T follicular helper cell (primary cell): ENCODE data around the gene CELF4.

Source experiments
- DNase-seq: peaks from one replicate; pipeline ENCODE4 v3.0.0-alpha.2; 2020; ENCODE audit warnings: low read depth

Gene CELF4

DNA sequence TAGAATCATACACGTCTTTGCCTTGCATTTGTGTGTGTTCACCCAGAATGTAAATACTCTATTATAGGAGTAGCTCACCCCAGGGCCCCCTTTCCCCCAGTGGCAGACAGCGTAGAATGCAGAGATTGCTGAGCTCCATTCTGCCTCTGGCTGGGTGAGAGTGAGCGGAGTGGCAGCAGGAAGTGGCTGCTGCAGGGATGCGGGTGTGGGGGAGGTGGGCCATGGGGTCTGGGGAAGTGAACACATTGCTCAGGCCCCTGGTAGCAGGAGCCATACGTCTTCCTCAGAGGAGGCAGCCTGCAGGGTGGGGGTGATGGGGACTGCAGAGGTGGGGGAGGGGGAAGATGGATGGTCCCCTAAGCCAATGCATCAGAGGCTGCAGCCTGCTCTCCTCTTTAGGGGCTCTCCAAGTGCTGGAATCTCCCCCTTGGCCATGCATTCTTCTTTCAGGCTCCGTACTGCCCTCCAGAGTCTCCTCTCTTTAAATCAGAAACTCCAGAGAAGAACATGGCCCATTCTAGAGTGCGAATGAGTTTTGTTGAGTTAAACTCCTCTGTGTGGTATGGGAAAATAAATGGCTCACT, 72.2 kb downstream of the CELF4 start:
- DNase-seq, result no peak

DNA sequence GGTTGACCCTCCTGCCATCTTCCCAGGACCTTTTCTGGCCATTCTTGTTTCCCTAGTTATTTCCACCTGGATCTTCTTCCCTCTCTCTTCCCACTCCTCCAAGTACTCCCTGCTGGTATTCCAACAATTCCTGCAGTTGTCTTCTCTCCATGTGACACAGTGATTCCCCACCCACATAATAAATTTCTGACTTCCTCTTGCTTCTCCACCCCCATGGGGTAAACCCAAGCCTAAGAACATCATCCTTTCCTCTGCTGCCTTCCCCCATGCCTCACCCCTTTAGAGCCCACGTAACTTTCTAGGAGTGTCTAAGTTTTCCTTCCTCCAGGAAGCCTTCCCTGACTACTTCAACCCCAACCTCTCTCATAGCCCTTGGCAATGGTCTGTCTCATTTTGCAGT, 72.6 kb downstream of the CELF4 start:
- no peak for DNase-seq

DNA sequence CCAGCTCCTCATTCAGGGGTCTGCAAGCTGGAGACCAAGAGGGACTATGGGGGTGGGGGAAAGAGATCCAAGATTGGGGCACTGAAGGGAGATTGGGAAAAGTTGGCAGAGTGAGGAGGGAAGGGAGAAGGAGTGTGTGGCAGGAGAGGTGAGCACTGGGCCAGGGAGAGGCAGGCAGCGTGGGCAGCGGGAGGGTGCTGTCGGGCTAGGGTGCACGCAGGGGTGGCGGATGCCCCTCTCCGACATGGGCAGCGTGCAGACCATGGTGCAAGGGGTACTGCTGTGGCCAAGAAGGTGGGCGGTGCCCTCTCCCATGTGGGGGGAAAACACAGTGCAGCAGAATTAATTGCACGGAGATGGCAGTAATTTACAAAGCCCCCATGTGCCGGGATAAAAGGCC, 74.1 kb downstream of the CELF4 start:
- no peak for DNase-seq

DNA sequence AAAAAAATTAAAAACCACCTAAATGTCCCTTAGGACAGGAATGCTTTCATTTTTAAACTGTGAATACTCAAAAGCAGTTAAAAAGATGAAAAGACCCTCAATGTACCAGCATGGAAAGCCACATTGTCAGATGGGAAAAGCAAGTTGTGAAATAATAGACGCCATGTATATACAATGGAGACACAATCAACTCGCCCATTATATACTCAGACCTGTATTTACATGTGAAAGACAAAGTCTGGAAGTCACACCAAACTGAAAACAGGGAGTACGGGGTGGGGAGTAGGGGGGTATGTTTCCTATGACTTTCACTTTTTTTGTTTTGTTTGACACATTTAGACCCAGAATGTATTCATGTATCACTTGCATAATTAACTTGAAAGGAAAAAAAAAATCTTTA, 75.6 kb downstream of the CELF4 start:
- DNase-seq, result no peak

DNA sequence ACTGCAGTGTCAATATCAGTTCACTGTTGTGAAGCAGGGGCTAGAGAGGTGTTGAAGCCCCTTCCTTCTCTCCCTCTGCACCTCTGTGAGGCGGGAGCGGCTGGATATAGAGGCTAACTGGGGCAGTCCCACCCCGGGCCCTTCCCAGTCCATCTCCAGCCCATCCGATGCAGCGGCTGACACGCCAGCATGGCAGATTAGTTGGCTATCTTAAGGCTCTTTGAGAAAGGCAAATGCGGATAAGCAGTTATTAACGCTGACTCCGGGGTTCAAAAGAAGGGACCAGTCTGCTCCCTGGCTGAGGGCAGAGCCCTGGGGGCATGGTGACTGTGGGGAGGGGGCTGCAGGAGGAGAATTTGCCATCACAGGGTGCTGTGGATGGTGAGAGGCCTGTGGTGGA, 76.6 kb downstream of the CELF4 start:
- DNase-seq, result no peak

DNA sequence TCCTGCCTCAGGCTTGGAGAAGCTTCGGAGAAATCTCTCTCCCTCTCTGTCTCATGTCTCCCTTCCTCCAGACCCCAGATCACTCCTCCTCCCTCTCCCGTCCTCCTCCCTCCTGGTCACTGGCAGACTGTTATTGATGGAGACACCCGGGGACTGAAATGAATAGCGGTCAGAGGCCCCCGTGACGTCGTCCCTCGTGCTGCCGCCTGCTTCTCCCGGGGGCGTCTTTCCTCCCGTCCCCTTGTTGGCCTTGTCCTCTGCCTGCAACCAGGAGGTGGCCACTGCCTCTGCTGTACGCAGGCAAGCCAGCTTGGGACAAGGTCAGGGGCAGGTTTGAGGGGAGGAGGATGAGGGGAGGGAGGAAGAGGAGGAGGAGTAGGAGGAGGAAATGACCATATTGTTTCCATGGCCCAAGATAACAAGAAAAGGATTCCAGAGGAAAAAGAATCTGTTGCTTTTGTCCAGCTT, 78.2 kb downstream of the CELF4 start:
- DNase-seq, result no peak

DNA sequence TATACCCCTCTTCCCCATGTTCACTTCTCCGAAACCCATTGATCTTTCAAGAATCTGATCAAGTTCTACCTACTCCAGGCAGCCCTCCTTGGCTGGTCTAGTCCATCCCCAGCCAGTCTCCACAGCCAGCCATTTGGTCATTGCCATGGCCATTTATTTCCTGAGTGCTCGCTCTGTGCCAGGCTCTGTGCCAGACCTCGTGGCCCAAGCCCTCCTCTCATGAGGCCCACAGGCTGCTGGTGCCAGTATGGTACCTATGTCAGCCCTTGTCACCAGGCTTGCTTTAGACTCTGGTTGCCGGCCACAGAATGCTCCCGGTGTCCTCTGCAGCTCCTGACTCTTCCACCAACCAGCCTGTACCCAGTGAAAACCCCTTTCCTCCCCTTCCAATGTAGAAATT, 78.8 kb downstream of the CELF4 start:
- DNase-seq, result no peak

DNA sequence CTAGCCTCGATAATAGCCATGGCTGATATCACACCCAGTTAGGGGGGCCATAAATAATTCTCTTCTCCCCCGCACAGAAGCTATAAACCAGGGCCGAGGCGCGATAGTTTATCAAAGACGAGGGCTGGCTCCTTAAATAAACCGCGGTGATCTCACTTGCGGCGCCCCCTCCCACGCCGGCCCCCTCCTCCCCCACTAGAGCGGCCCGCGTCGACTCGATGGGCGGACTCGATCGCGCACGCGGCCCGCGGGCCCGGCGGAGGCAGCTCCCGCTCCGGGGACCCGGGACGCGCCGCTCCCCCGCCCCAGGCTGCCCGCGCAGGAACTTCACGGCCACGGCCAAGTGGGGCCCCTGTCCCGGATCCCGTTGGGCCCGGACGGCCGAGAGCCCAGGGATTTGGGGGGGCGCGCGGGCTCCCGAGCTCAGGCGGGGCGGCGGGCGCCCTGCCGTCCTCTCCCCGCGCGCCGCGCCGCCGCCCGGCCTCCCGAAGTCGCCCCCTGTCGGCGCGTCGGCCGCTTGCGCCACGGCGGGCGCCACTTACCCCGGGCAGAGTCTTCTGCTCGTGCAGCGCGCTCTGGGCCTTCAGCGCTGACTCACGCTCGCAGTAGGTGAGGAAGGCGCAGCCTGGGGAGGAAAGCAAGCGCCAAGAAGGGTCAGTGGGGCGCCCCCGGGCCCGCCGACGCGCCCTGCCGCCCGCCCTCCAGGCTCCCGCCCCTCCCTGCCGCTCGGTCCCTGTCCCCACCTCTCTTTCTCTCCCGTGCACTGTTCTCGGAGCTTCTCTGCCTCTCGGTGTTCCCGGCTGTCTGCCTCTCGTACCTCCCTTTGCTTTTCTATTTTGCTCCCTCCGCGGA, 80.4 kb downstream of the CELF4 start:
- DNase-seq, result no peak

DNA sequence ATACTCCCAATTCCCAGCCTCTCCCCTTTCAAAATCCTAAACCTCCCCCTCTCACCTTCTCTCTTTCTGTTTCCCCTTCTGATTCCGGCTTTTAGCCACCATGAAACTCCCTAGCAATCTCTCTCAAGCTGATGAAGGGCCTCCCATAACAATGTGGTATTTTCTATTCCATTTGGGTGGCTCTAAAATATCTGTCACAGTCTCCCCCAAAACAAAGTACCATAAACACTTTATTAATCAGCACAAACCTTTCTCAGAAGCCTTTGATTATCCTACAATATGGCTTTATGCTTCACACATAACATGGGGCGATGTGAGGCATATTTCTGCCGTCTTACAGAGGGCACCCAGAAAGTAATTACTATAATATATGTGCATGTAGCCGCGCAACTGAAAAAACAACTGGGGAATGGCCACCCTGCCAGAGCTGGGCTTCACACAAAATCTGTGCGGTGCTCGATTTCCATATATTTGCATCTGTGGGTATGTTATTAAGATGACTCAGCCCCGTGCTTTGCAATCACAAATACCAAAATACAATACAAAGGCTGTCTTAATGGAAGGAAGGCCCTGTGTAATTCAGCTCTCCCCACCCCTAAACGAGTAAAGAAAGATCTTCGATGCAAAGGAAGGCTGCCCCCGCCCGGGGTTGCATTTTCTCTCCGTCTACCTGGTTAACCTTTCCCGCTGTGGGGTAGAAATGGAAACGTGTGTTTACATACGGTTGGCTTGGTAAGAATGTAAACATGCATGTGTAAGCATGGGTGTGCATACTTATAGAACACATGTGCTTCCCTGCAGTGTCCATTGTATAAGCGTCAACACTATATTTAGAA, 81.4 kb downstream of the CELF4 start:
- DNase-seq, result no peak

DNA sequence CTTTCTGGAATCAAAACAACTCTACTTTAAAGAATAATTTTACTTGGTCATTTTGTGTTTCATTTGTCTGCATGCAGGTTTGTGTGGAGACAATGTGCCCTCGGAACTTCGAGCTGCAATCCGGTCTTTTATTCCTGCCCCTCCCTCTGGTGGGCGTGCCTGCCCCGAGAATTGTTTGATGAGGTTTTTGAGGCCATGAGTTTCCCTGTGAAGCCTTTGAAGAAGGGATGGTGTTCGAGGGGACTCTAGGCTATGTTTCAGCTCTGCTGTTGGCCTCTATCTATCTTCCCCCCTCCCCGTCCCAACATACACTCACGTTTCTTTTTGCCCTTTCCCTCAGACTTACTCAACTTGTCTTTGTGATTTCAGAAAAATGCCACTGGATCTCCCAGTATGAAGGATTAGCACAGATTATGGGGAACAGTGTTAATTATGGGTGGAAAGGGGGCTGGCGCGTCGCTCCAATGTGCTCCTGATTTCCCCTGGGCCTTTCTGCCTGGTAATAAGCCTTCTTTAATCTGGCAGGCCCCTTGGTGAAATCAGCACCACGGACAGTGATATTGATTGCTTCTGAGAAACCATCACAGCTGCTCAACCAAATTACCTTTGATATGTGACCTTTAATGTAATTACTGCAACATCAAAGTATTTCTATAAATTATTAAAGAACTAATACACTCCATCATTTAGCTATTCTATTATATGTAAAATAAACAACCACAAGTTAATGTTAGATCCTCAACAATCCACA, 82.2 kb downstream of the CELF4 start:
- DNase-seq, result no peak

DNA sequence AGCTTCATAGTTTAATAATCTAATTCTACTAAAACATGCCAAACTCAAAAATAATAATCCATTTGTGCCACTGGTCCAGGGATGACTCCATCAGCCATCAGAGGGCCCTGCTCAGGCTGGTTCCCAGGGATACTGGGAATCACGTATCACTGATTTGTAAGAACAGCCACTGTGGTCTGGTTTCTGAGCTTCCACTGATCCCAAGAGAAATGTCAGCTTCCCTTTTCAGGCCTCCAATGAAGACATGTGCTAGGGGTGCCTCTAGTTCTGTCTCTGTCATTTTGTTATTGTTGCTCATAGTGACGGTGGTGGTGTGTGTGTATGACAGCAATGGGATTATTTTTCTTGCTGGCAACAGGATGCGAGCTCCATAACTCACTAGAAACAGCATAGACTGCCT, 83.2 kb downstream of the CELF4 start:
- DNase-seq, result no peak

DNA sequence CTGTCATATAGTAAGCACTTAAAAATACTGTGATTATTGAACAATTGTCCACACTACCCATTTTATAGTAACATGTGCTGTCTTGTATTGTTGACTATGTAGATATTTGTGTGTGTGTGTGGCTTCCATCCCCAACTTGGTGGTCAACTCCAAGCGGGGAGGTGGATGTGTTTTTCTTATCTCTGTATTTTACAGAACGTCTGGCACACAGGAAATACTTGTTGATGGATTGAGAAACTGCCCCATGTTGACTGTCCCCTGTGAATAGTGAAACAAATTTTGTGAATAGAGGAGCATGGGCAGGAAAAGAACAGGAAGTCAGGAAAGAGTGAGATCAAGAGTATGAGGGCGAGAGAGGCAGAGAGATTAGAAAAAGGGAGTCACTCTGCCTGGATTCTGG, 83.6 kb downstream of the CELF4 start:
- no peak for DNase-seq

DNA sequence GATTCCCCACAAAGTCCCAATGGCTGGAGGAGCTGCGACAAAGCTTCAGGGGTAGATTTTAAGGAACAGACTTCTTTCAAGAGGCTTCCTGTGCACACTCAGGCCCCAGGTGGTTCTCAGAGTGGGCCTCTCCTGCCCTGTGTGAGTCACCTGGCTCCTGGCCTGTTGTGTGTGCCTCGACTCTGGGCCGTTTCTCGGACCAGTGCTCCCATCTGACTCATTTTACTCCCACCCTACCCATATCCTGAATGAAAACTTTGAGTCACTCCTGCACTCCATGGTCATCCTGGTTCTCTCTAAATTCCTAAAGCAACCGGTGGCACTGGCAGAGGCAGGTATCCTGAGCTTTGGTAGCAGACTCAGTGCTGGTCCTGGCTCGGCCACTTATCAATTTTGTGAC, 84.1 kb downstream of the CELF4 start:
- DNase-seq, result no peak

DNA sequence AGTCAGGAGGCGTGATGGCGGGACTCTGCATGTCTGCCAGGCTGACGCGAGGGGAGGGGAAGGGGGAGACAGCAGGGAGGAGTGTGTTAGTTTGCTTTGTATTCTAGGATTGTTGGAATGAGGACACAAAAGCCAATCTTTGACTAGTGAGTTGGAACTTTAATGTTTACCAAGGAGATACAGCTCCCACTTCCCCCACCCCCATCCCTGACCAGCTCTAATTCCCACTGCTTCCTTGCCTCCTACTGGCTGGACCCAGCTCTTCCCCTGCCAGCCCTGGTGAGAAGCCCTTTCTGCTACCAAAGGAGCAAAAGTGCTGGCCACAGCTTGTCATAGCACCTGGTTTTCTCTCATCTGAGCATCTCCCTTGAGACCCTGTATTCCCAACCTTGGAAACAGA, 84.5 kb downstream of the CELF4 start:
- no peak for DNase-seq

DNA sequence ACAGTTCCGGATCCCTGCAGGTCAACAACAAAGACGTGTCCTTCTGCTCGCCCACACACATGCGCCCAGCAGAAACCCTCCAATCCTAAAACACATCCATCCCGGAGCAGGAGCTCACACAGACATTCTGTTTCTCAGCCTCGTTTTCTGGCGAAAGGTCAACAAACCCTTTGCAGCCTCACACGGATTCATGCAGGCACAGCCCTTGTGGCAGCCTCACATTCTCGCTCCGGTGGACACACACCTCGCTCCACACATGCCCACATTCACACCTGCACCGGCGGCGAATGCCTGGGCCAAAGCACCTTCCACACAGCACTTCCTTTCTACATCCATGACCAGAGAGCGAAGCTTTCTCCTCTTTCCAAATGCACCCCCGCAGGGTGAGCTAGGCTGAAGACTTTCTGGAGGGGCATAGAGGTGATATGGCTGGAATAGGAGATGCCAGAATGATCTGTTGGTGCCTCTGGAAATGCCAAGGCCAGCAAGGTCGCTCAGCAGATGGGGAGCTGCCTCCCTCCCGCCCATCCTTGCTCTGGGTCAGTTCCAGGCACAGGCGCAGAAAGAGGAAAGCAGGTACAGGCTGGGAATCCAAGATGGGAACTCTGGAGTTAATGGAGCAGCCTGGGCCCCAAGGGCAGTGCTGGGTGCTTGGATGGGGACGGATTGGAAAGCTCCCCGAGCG, 88.8 kb downstream of the CELF4 start:
- DNase-seq, result no peak

DNA sequence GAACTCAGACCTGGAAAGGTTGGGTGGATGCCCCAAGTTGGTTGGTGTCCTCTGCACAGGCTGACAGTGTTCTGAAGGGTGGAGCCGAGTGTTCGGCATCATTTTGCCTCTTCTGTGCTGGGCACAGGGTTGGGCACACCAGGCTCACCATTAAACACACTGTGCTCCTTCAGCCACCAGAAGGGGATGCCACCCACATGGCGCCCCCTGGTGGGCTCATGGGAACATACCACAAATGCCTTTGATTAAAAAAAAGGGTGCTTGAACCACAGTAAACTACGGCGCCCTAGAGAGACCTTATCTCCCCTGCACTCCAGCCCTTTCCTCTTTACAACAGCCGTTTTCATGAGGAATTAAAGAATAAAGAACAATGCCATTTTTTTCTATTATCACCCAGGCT, 89.4 kb downstream of the CELF4 start:
- no peak for DNase-seq

DNA sequence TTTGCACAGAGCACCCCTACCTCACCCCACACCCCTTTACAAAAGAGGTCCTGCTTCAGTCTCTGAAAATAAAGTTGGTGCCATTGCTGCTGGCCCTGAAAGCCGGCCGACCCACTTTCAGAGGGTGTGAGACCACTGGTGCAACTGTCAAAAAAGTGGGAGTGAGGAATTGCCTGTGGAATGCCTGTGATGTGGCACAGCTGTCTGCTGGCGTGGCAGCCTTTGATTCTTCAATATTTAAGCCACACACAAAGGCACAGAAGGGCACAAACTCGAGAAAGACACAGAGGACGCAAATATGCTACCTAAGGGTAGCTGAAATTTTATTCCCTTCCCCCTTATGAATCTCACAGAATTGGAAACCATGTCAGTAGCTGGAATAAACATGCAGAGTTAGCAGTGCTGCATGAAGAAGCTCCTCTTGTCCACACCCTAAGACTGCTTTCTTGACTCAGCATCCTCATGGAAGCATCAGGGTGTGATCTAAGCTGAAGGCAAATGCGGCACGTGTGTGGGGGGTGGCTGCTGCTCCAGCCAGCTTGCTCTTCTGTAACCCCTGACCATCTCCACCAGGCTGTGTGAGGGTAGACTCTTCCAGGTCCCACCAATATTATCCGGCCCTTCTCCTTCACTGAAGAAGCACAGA, 92.3 kb downstream of the CELF4 start:
- no peak for DNase-seq

DNA sequence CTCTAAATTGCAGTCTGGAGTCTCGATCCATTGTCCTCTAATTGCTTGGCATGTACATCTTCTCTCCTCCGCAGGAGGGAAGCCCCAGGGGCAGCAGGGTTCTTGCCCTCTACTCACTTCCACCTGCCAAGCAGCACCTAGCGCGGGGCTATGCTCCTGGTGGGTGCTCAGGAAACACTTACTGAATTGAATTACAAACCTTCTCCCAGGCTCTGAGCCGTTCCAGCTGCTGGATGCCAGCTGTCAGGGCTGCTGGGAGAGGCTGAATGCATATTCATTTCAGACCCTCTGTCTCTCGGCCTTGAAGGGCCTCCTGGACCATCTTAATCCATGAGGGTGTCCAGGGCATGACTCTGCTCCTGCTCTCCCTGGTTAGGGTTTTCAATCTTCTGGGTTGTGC, 94.0 kb downstream of the CELF4 start:
- DNase-seq, result no peak

DNA sequence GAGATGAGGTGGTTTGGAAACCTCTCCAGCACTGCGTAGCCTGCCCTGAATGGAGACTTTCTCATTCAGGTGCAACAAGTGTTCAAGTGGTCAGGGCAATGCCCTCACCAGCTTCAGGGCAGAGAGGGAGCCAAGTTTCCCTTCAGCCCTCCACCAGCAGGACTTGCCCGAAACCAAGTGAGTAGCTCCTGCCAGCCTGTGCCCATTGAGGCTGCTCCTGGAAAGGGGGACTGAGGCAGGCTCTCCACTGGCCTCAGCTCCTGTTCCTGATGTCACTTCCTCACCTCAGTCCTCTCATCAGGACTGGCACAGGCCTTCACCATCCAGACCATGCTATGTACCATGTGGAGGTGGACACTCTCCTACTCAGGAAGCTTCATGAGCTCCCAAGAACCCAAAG, 94.6 kb downstream of the CELF4 start:
- DNase-seq, result no peak

DNA sequence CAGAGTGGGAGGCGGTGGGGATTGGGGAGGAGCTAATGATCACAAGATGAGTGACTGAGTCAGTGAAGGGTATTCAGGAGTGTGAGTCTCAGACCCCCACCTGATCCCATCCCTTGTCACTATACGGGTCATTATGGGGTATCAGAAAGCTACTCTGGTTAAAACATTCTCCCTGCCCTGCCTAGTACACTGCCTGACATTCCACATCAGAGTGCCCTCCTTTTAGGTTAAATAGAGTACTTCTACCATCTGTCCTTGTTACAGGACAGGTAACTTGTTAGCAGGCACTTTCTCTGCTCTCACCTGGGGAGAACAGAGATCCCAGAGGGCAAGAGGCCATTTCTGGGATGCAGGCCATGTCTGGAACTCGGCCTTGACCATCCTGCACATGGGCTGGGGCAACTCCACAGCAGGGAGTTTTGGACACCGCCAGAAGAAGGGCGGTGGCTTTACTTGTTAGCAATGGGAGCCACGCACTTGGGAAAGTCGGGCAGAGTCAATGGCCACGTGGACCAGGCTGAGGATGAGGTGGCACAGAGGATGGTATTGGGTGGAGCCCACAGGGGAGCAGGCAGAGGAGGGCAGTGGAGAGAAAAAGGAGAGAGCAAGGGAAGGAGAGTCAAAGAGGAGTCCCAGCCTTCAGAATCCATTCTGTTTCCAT, 98.5 kb downstream of the CELF4 start:
- DNase-seq, result no peak
